ENCODE measurements around the gene OLFML3.

Gene OLFML3

GRCh38 chr1:113949007-113949406, 30.3 kb upstream of the OLFML3 start:
- DNase-seq = no peak

DNA sequence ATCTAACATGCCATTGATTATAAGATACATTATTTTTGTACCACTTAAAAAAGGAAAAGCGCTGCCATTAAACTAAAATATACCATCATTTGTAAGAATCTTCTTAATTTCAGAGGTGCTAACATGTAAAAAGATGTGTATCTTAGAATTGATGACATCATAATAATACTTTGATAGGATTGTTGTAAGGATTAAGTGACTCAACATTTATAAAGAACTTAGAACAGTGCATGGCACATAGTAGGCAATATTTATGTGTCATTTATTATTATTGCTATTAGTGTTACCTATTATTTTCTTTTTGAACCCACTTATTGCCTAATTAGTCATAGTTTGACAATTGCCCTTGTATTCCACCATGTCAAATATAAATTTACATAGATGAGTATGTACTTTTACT, 28.4 kb upstream of the OLFML3 start:
- no peak for DNase-seq

- no peak for DNase-seq
These were observed 27.6 kb upstream of the OLFML3 start for GRCh38 chr1:113951719-113952118.

DNA sequence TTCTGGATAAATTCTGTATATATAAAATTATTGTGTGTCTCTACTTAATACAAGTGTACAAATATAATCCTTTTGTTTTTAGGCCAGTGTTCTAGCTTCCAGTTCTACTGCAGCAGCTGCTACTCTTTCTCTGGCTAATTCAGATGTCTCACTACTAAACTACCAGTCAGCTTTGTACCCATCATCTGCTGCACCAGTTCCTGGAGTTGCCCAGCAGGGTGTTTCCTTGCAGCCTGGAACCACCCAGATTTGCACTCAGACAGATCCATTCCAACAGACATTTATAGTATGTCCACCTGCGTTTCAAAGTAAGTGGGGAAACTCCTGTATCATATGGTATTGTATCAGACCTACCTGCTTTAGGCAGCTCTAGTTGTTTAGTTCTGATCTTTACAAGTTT, 21.3 kb upstream of the OLFML3 start:
- no peak for DNase-seq

GRCh38 chr1:113958691-113959090, 20.6 kb upstream of the OLFML3 start:
- DNase-seq = no peak

- DNase-seq = no peak
These were observed 15.9 kb upstream of the OLFML3 start for GRCh38 chr1:113963281-113963906.

DNA sequence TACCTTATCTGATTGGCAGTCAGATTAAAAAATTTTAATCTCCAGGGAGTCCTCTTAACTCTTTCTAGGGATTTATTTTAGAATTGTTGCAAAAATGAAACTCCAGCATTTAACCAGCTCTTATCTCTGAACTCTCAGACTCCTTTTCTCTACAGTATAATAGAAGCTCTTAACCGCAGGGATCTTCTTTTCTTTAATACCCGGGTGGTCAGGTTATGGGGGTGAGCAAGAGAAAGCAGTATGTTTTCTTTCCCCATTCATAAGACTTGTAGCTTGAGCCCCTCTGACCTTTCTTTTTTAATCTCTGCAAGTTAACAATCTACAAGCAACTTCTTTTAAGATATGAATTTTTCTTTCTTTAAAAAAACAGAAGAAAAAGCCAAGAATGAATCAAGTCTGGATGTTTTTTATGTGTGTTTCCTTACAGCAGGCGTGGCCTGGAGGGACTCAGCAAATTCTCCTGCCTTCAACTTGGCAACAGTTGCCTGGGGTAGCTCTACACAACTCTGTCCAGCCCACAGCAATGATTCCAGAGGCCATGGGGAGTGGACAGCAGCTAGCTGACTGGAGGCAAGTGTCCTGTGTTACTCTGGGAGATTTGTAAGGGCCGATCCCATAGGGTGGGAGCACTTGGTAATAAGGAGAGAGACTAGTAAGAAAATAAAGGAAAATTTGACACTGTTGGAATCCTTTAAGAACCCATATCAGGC, 13.4 kb upstream of the OLFML3 start:
- no peak for DNase-seq

- DNase-seq = no peak
These were observed 6.3 kb upstream of the OLFML3 start for GRCh38 chr1:113972954-113973353.

GRCh38 chr1:113975211-113975895, 3.9 kb upstream of the OLFML3 start:
- DNase-seq = no peak

- DNase-seq = no peak
These were observed 2.5 kb upstream of the OLFML3 start for GRCh38 chr1:113976609-113977278.

DNA sequence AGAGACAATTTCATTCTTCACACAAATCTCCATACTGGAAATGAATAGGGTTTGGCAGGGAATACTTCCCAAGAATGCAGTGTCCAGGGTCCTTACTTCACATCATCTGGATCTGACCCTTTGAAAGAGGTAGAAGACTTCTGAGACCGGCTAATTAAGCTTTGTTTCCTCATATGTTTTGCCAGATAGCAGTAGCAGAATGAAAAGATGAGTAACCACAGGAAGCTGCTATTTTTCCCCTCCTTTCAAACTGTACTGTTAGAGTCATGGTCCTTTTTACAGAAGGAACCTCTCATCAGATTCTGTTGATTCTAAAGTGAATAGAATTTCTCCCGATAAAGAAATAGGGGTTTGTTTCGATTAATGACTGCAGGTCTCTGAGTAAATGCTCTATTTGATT, 1.4 kb upstream of the OLFML3 start:
- no peak for DNase-seq

DNA sequence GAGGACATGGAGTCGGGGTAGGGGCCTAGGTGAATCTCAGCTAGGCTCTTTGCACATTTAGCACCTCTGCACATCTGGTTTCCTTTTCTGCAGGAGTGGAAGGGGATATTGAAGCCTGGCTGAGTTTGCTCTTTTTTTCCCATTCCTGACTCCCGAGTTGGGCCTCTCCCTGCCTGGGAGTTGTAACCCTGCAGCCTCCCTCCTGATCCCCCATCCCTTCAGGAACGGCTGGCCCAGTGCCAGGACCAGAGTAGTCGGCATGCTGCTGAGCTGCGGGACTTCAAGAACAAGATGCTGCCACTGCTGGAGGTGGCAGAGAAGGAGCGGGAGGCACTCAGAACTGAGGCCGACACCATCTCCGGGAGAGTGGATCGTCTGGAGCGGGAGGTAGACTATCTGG, 836 bp downstream of the OLFML3 start:
- DNase-seq = no peak

DNA sequence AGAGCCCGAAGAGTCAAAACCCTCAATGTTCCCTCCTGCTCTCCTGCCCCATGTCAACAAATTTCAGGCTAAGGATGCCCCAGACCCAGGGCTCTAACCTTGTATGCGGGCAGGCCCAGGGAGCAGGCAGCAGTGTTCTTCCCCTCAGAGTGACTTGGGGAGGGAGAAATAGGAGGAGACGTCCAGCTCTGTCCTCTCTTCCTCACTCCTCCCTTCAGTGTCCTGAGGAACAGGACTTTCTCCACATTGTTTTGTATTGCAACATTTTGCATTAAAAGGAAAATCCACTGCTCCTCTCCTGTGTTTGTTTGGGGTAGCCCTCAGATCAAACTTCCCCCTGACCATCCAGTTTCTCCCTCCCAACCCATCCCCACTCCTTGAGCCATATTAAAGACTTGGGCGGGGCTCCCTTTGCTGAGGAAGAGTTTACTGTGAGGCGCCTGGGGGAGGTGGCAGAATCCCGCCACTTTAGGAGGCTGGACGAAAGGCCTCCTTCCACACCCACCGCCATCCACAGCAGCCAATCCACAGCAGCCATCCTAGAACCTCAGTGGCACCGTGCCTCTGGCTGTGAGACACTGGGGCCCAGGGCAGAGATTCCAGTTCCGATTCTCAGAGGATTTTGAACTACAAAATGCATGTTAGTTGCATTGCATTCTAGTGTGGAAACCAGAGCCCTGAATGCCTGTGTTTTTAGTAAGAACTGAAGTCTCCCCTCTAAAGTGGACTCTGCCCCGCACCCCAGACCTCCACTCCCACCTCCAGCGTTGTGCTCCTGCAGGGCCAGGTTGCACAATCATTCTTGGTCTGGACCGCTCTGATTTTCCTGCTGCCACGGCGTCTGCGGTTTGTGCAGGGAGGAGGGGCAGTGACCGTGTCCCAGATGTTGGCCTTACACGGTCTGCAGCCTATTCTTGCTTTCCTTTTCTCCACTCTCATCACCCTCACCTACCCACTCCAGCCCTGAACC, 3.0 kb downstream of the OLFML3 start:
- DNase-seq = no peak

DNA sequence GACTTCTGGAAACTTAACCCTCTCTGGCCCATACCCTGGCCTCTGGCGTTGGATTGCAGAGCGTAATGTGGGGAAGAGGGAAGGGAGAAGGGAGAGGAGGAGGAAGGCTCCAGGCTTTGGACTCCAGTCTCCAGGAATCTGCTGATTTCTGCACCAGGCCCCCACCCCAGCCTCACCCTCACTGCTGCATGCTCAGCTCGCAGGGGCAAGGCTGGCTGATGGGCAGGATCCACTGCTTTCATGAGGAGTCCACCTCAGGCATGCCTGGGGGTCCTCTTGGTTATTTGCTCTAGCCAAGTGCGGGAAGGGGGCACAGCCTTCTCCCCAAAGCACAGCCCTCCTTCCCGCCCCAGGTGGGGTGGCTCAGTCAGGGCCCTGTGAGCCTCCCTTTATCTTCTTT, 3.7 kb downstream of the OLFML3 start:
- no peak for DNase-seq

DNA sequence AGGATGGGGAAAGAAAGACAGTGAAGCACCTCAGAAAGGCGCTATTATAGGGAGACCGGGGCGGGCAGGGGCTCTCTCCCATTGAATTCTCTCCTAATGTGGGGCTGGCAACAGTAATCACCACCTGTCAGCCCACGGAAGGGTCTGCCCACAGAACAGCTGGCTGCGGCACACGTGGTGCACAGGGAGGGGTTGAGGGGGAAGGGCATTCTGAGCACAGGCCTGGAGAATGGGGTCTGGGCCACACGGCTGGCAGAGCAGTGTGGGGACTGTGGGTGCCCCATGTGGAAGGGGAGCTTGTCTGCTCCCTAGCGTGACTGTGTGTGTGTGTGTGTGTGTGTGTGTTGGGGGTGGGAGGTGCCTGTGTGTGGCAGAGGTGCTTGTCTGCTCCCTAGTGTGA, 4.1 kb downstream of the OLFML3 start:
- DNase-seq = no peak

GRCh38 chr1:113983826-113984225, 4.6 kb downstream of the OLFML3 start:
- DNase-seq = no peak

DNA sequence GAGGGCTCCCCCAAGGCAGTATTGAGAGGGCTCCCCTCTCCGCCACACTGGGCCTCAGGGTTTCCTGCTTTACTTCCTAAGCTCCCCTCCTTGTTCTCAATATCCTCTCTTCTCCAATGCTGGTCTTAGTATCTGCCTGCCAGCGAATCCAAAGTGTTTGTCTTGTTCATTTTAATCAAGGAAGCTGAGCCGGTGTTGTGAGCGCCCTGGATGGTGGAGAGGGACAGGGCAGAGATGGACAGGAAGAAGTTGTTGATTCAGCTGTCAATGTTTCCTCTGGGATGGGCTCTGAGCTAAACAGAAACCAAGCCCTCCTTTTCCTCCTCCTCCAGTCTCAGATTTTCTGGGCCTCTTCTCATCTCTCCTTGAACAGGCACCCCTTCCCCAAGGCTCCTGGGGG, 5.4 kb downstream of the OLFML3 start:
- peak; percentile 7 for DNase-seq

GRCh38 chr1:113986802-113987201, 7.5 kb downstream of the OLFML3 start:
- DNase-seq = no peak

GRCh38 chr1:113987259-113987658, 8.0 kb downstream of the OLFML3 start:
- no peak for DNase-seq

DNA sequence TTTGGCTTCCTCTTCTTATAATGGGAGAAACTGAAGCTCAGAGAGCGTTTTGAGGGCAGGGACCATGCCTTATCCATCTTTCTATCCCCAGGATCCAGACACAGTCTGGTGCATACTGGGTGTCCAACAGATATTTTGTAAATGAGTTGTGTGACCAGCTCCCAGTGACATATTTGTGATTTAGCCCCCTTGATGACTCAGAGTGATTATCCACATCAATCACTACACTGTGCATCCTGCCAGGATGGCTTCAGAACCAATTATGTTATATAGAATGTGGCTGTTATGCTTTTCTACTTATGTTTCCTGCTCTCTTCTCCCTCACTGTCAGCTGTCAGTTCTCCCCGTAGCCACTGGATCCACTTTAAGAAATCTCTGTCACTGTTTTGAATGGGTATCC, 11.3 kb downstream of the OLFML3 start:
- DNase-seq = no peak

- no peak for DNase-seq
These were observed 11.7 kb downstream of the OLFML3 start for GRCh38 chr1:113990961-113991360.

GRCh38 chr1:113991467-113991997, 12.3 kb downstream of the OLFML3 start:
- DNase-seq = no peak

Data from COR-L47 (cell line).